GM12873 (cell line): ENCODE measurements around the gene C3orf52.

Source experiments
- CTCF ChIP-seq: IDR thresholded peaks from 2 replicates; pipeline ENCODE4 v1.5.1; 2012; ENCODE audit warnings: low read depth, mild to moderate bottlenecking, moderate library complexity, low read length, control low read depth; ENCODE audit not compliant: insufficient read depth; ENCODE audit errors: missing control alignments

Gene C3orf52

GRCh38 chr3:112101916-112102315 lies 15.7 kb downstream of the C3orf52 start:
- no peak for TF ChIP-seq CTCF

- TF ChIP-seq CTCF, result no peak
These were observed 18.6 kb downstream of the C3orf52 start for GRCh38 chr3:112104774-112105173.

DNA sequence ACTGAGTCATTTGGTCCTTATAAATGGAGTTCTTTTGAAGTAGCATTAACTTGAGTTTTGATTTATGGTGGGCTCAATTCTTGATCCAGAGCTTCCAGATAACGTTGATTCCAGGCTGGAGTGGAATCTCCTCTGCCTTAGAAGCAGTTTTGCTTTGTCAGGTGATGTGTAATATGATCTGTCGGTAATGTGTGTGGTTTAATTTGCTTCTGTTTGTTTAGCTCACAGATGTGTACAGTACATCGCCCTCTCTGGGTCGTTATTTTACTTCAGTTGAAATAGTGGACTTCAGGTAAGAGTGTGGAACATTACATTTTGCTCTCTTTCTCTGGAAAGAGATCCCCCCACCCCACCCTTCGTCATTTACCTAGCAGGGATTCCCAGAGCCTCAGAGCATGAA lies 23.1 kb downstream of the C3orf52 start:
- TF ChIP-seq CTCF, result no peak

- peak; percentile 92 for TF ChIP-seq CTCF
These were observed 25.7 kb downstream of the C3orf52 start for GRCh38 chr3:112111785-112112402.

DNA sequence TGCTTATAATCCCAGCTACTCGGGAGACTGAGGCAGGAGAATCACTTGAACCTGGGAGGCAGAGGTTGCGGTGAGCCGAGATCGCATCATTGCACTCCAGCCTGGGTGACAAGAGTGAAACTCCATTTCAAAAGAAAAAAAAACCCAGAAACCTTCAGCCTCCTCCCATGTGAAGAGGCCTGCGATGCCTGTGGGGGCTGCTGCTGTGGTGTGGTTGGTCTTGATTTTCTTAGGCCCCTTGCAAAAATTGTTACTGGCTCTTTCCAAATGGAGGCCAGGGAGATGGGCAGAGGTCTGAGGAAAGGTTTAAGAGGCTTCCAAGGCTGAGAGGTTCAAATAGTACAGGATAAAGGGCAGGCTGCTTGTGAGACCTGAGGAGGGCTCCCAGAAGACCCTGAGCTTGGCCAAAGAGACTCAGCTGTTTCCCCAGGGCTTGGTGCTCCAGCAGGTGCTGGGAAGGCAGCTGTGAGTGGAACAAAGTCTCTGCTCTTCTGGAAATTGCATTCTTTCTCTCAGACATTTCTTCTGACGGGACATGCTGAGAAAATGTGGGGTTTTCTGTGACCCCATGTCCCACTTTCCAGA lies 28.5 kb downstream of the C3orf52 start:
- no peak for TF ChIP-seq CTCF

DNA sequence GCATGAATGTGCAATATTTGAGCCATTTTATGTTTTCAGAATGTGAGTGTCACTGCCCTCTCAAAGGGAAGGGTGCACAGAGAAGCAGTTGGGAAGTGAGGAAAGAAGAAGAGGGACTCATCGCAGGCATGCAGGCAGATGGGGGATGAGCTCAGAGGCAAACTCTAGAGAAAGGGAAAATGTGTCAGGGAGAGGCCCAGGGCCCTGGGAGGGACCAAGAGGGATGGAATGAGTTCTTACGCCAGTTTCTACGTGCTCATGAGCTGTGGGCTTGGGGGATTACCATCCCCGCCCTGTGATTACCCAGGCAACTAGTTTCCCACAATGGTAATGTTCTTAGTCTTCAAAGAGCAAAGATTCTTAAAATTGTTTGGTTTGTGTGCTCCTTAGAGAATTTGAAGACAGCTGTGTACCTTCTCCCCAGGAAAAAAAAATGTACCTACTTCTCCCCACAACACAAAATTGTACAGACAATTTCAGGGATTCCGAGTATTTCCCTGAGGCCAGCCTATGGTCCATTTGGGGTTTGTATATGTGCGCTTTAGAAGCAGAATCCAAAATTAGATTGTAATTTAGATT lies 29.1 kb downstream of the C3orf52 start:
- no peak for TF ChIP-seq CTCF

DNA sequence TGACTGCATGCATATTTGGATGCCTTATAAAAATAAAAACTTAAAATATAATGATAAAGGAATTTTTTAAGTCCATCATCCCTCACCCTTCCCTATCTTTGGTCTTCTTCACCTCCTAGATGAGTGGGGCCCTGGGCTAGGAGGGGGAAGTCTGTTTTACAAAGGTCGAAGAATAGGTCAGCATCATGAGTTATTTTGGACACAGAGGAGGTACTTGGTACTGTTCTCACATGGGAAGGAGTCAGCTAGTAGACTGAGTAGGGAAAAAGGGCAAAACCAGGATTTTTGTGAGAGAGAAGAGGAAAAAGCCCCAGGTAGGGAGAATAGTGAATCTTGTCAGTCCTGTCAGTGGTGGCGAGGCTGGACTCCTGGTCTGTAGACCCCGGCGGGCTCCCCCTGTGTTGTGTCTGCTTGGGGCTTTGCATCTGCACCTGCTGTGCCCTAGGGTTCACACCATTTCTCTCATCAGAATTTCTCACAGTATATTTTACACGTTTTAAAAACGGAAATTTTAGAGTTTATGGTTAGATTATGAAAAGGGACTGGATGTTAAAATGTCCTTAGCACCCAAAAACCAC lies 29.7 kb downstream of the C3orf52 start:
- TF ChIP-seq CTCF, result no peak
